Fibroblast of lung (primary cell): ENCODE results near the gene C22orf23. TPM values are rescaled to one million over a fixed set of nuclear protein-coding genes. Genes with fewer than 3 reads are reported as not detected.
"Not testable (repeated sequence)": the region's sequence is repeated elsewhere in the genome, so short reads cannot be mapped to it uniquely, and the experiment has no call there.

Experiments used
- DNase-seq, 2 donors: peaks; one replicate each; pipeline versions ENCODE4 v3.0.0 to v3.0.0-alpha.2; 2010; ENCODE audit warnings: low read depth in 2 of 2
- H2AFZ ChIP-seq: 2 replicates; pipeline ENCODE4 v1.5.1; 2012; ENCODE audit warnings: low read length, control low read depth, inconsistent platforms
- H3K27ac ChIP-seq: 2 replicates; pipeline ENCODE4 v1.5.1; 2011; ENCODE audit warnings: low read length, control low read depth; ENCODE audit not compliant: insufficient read depth
- H3K27me3 ChIP-seq: 2 replicates; pipeline ENCODE4 v1.5.1; 2011; ENCODE audit warnings: mild to moderate bottlenecking, low read length; ENCODE audit not compliant: control insufficient read depth, insufficient read depth
- H3K36me3 ChIP-seq: 2 replicates; pipeline ENCODE4 v1.5.1; 2011; ENCODE audit warnings: low read length; ENCODE audit not compliant: control insufficient read depth, insufficient read depth
- H3K4me1 ChIP-seq: 2 replicates; pipeline ENCODE4 v1.5.1; 2011; ENCODE audit warnings: low read length; ENCODE audit not compliant: control insufficient read depth, insufficient read depth; ENCODE audit errors: extremely low read depth
- H3K4me2 ChIP-seq: 2 replicates; pipeline ENCODE4 v1.5.1; 2011; ENCODE audit warnings: low read length, control low read depth; ENCODE audit not compliant: insufficient read depth; ENCODE audit errors: extremely low read depth
- H3K4me3 ChIP-seq, 4 experiments: fragments of 200-600 bp in 1 of 4; sonication (generic) in 1 of 4; replicated peaks in 1 of 4; 2 replicates each; pipeline ENCODE4 v1.5.1; 2011 to 2016; ENCODE audit warnings: low read length in 4 of 4, low read depth in 3 of 4, mild to moderate bottlenecking in 3 of 4, control low read depth in 2 of 4, inconsistent platforms in 1 of 4, mixed read lengths in 1 of 4; ENCODE audit not compliant: insufficient read depth in 1 of 4; ENCODE audit errors: control extremely low read depth in 1 of 4
- H3K79me2 ChIP-seq: 2 replicates; pipeline ENCODE4 v1.5.1; 2012; ENCODE audit warnings: mild to moderate bottlenecking, low read length, inconsistent platforms; ENCODE audit not compliant: control insufficient read depth, insufficient read depth
- H3K9ac ChIP-seq: 2 replicates; pipeline ENCODE4 v1.5.1; 2011; ENCODE audit warnings: mild to moderate bottlenecking, low read length, control low read depth; ENCODE audit not compliant: insufficient read depth
- H3K9me3 ChIP-seq: 2 replicates; pipeline ENCODE4 v1.5.1; 2012; ENCODE audit warnings: low read depth, low read length; ENCODE audit not compliant: control insufficient read depth, insufficient read depth
- H4K20me1 ChIP-seq: 2 replicates; pipeline ENCODE4 v1.5.1; 2011; ENCODE audit warnings: low read length; ENCODE audit not compliant: control insufficient read depth, insufficient read depth; ENCODE audit errors: extremely low read depth
- EZH2 ChIP-seq: IDR thresholded peaks from 2 replicates; pipeline ENCODE4 v1.5.1; 2012; ENCODE audit warnings: low read length, control low read depth, mild to moderate bottlenecking; ENCODE audit errors: missing control alignments
- polyA plus RNA-seq, 2 donors: library from polyadenylated mRNA; depleted of rRNA in 1 of 2; stranded (reverse) in 1 of 2; unstranded in 1 of 2; fragments of >200 nt; gene quantifications; 2 replicates each; pipeline ENCODE4 v1.2.1, GENCODE V29; 2011 to 2012; ENCODE audit warnings: missing spikeins in 1 of 2
- total RNA-seq: library from RNA; depleted of rRNA; stranded (reverse); fragments of >200 nt; gene quantifications from 2 replicates; pipeline ENCODE4 v1.2.1, GENCODE V29; 2014
- TF ChIP-seq, protein P1 (sequence below), 2 donors: IDR thresholded peaks in 1 of 2; conservative IDR thresholded peaks in 1 of 2; 1 replicate in 1 of 2; 2 replicates in 1 of 2; pipeline ENCODE4 v1.5.1; 2011 to 2012; ENCODE audit warnings: low read length in 2 of 2, control low read depth in 1 of 2, inconsistent platforms in 1 of 2, low read depth in 1 of 2, mild to moderate bottlenecking in 1 of 2

C22orf23 gene
- total and polyA plus RNA-seq, 2 donors (not counting 1 experiment from before 2014, with no cell fraction given): 0.17 to 0.37 TPM

GRCh38 chr22:37954686-37955085 is 1.3 kb upstream of the C22orf23 start:
- Histone ChIP-seq H3K27ac (no peak overlapping the region), H3K36me3 (peaks cover 11% of the 10 kb centered on the region), H3K4me1 (peaks cover 4% of the 10 kb centered on the region), H3K9ac (no peak overlapping the region), H3K79me2 (peaks cover 15% of the 10 kb centered on the region), H3K4me3 (peak overlapping the region; percentile 68 to 97 (median 86)), H2AFZ (no peak overlapping the region), H4K20me1 (no peaks in the 10 kb centered on the region), H3K27me3 (no peaks in the 10 kb centered on the region), H3K9me3 (no peaks in the 10 kb centered on the region), H3K4me2 (peak overlapping the region; percentile 82)
- TF ChIP-seq, protein P1, sequence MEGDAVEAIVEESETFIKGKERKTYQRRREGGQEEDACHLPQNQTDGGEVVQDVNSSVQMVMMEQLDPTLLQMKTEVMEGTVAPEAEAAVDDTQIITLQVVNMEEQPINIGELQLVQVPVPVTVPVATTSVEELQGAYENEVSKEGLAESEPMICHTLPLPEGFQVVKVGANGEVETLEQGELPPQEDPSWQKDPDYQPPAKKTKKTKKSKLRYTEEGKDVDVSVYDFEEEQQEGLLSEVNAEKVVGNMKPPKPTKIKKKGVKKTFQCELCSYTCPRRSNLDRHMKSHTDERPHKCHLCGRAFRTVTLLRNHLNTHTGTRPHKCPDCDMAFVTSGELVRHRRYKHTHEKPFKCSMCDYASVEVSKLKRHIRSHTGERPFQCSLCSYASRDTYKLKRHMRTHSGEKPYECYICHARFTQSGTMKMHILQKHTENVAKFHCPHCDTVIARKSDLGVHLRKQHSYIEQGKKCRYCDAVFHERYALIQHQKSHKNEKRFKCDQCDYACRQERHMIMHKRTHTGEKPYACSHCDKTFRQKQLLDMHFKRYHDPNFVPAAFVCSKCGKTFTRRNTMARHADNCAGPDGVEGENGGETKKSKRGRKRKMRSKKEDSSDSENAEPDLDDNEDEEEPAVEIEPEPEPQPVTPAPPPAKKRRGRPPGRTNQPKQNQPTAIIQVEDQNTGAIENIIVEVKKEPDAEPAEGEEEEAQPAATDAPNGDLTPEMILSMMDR (conservative IDR thresholded peaks at IDR 0.05 in 1 of 2, IDR thresholded peaks at IDR 0.05 in 1 of 2; ENCODE audit: low read depth in 1 of 2, low read length in 2 of 2): no peak
- TF ChIP-seq EZH2: no peak
- DNase-seq: no peak

DNA sequence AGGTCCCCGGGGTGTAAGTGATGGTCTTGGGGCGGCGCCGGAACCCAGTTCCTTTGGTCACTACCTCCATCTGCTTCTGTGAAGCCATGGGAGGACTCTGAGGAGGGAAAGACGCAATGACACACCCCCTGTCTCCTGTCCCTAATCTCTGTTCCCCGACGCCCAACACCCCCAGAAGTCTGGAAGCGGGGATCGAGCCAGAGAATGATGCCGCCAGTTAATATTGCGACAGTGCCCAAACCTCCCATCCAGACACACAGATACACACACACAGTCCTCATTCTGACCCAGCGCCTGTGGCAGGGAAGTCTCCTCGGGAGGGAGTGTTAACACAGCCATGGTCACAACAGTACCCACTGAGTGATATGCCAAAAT is 352 bp downstream of the C22orf23 start:
- Histone ChIP-seq H3K4me2 (peak overlapping the region; percentile 97), H3K27ac (peak overlapping the region; percentile 81), H2AFZ (peak overlapping the region; percentile 68), H4K20me1 (no peaks in the 10 kb centered on the region), H3K4me1 (peaks cover 4% of the 10 kb centered on the region), H3K79me2 (peaks cover 15% of the 10 kb centered on the region), H3K9me3 (no peaks in the 10 kb centered on the region), H3K27me3 (no peaks in the 10 kb centered on the region), H3K4me3 (peak overlapping the region; percentile 68 to 97 (median 86)), H3K9ac (peak overlapping the region; percentile 83), H3K36me3 (peaks cover 4% of the 10 kb centered on the region)
- no peak for TF ChIP-seq EZH2
- TF ChIP-seq, protein P1 (conservative IDR thresholded peaks at IDR 0.05 in 1 of 2, IDR thresholded peaks at IDR 0.05 in 1 of 2; ENCODE audit: low read depth in 1 of 2, low read length in 2 of 2): no peak
- DNase-seq: no peak

GRCh38 chr22:37952629-37953028 is 772 bp downstream of the C22orf23 start:
- Histone ChIP-seq H3K9ac (peak overlapping the region; percentile 83), H2AFZ (peak overlapping the region; percentile 68), H3K4me3 (peak overlapping the region; percentile 68 to 97 (median 86)), H3K4me2 (peak overlapping the region; percentile 97), H3K27ac (peak overlapping the region; percentile 81), H3K79me2 (peaks cover 15% of the 10 kb centered on the region)
- H3K36me3 ChIP-seq, H4K20me1 ChIP-seq, H3K9me3 ChIP-seq, DNase-seq, H3K4me1 ChIP-seq, H3K27me3 ChIP-seq: not testable (repeated sequence)
